Measurements from ENCODE around the gene NRK. TPM values are rescaled to one million over a fixed set of nuclear protein-coding genes. Genes with fewer than 3 reads are reported as not detected.

Gene NRK
- total RNA-seq, 2 donors from 2014 or later = 0.52 to 2.0 TPM

DNA sequence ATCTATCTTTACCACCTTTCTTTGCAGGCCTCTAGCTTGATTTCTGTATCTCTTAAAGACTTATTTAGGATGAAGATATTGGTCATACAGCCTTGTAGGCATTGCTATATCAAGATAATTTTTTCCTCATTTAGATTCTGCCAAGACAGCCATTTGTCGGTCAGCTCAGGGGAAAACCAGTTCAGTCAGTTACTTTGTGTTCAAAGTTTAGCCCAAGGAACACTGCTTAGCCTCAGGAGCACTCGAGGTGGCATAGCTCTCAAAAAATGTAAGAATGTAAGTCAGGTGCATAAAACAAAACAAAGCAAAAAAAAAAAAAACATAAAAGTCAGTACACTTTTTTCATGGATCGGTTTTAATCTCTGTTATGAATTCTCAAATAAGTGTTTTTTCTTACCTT, 43.4 kb downstream of the NRK start:
- WGBS, 2 donors = 55 to 68% methylated on average over 3 of the region's 3 CpGs
- DNase-seq (no peak), ATAC-seq (no peak)
- H3K36me3 ChIP-seq (replicated peaks in 1 of 2; ENCODE audit: insufficient read depth in 1 of 2, low read depth in 2 of 2) = no peaks in the 10 kb centered on the region
- TF ChIP-seq, protein P1, sequence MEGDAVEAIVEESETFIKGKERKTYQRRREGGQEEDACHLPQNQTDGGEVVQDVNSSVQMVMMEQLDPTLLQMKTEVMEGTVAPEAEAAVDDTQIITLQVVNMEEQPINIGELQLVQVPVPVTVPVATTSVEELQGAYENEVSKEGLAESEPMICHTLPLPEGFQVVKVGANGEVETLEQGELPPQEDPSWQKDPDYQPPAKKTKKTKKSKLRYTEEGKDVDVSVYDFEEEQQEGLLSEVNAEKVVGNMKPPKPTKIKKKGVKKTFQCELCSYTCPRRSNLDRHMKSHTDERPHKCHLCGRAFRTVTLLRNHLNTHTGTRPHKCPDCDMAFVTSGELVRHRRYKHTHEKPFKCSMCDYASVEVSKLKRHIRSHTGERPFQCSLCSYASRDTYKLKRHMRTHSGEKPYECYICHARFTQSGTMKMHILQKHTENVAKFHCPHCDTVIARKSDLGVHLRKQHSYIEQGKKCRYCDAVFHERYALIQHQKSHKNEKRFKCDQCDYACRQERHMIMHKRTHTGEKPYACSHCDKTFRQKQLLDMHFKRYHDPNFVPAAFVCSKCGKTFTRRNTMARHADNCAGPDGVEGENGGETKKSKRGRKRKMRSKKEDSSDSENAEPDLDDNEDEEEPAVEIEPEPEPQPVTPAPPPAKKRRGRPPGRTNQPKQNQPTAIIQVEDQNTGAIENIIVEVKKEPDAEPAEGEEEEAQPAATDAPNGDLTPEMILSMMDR (IDR thresholded peaks at IDR 0.05) = no peak
- TF ChIP-seq POLR2A (IDR thresholded peaks at IDR 0.05) = no peak
- no peak overlapping the region for H3K27ac ChIP-seq
- H3K4me1 ChIP-seq = no peaks in the 10 kb centered on the region
- no peaks in the 10 kb centered on the region for H3K9me3 ChIP-seq
- H3K4me3 ChIP-seq = no peak overlapping the region
- intact Hi-C loops (cut with DNase I) = no loop called here
- no peaks in the 10 kb centered on the region for H3K27me3 ChIP-seq

DNA sequence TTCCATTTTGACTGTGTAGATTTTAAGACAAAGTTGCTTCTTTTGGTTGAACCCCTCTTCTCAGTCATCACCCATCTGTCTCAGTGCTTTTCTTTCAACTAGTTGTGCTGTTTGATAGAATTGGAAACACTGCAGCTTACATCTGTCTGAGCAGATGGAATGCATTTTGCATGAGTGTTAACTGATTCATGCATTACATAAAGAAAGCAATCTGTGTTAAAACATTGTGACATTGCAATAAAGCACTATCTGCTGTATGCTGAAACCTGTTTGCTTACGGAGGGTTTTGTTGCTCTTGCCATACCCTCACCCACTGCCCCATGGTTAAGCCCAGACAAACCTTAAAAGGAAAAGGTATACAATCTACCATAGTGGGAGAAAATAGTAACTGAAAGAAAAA, 47.4 kb downstream of the NRK start:
- Histone ChIP-seq H3K27me3 (no peaks in the 10 kb centered on the region), H3K36me3 (replicated peaks in 1 of 2; ENCODE audit: insufficient read depth in 1 of 2, low read depth in 2 of 2) (no peaks in the 10 kb centered on the region), H3K4me3 (no peak overlapping the region), H3K27ac (no peak overlapping the region), H3K4me1 (no peaks in the 10 kb centered on the region), H3K9me3 (no peaks in the 10 kb centered on the region)
- DNase-seq = no peak
- intact Hi-C loops (cut with DNase I) = no loop called here
- WGBS, 2 donors = 80 to 88% methylated on average over 1 of the region's 1 CpG
- TF ChIP-seq POLR2A (IDR thresholded peaks at IDR 0.05) = no peak
- TF ChIP-seq, protein P1 (IDR thresholded peaks at IDR 0.05) = no peak
- no peak for ATAC-seq

DNA sequence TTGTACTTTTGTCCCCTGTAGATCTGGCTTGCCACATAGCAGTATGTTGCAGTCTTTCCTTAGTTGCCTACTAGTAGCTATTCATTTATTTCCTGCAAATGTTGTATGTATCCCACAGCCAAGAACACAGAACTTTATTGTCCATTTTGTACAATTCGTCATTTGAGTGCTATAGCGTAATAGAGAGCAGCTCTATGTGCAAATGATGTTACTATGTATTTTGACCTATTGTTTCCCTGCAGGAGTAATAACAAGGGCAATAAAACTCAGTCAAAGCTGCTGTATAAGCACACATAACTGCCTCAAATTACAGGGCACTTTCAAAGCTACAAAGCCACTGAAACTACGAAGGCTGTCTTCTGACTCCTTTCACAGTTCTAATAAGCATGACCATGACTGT, 48.1 kb downstream of the NRK start:
- no peak for DNase-seq
- Histone ChIP-seq H3K27ac (no peak overlapping the region), H3K9me3 (no peaks in the 10 kb centered on the region), H3K36me3 (replicated peaks in 1 of 2; ENCODE audit: insufficient read depth in 1 of 2, low read depth in 2 of 2) (no peaks in the 10 kb centered on the region), H3K27me3 (no peaks in the 10 kb centered on the region), H3K4me1 (no peaks in the 10 kb centered on the region), H3K4me3 (no peak overlapping the region)
- no peak for TF ChIP-seq POLR2A (IDR thresholded peaks at IDR 0.05)
- TF ChIP-seq, protein P1 (IDR thresholded peaks at IDR 0.05) = no peak
- ATAC-seq = no peak
- WGBS, 2 donors = 83 to 88% methylated on average over 3 of the region's 3 CpGs
- intact Hi-C loops (cut with DNase I) = no loop called here

GRCh38 chrX:105872941-105873340, 50.6 kb downstream of the NRK start:
- DNase-seq (no peak), ATAC-seq (no peak)
- no peaks in the 10 kb centered on the region for H3K36me3 ChIP-seq (replicated peaks in 1 of 2; ENCODE audit: insufficient read depth in 1 of 2, low read depth in 2 of 2)
- no peaks in the 10 kb centered on the region for H3K27me3 ChIP-seq
- H3K27ac ChIP-seq = no peak overlapping the region
- TF ChIP-seq, protein P1 (IDR thresholded peaks at IDR 0.05) = no peak
- no peak for TF ChIP-seq POLR2A (IDR thresholded peaks at IDR 0.05)
- no peaks in the 10 kb centered on the region for H3K4me1 ChIP-seq
- intact Hi-C loops (cut with DNase I) = no loop called here
- H3K9me3 ChIP-seq = no peaks in the 10 kb centered on the region
- WGBS, 2 donors = 67 to 68% methylated on average over 7 of the region's 7 CpGs
- no peak overlapping the region for H3K4me3 ChIP-seq

- intact Hi-C loops (cut with DNase I) = no loop called here
- no peaks in the 10 kb centered on the region for H3K36me3 ChIP-seq (replicated peaks in 1 of 2; ENCODE audit: insufficient read depth in 1 of 2, low read depth in 2 of 2)
- no peak for TF ChIP-seq POLR2A (IDR thresholded peaks at IDR 0.05)
- TF ChIP-seq, protein P1 (IDR thresholded peaks at IDR 0.05) = no peak
- DNase-seq (no peak), ATAC-seq (no peak)
- no peak overlapping the region for H3K4me3 ChIP-seq
- WGBS, 2 donors = 63 to 68% methylated on average over 1 of the region's 1 CpG
- H3K27ac ChIP-seq = no peak overlapping the region
- H3K4me1 ChIP-seq = no peaks in the 10 kb centered on the region
- no peaks in the 10 kb centered on the region for H3K27me3 ChIP-seq
- H3K9me3 ChIP-seq = no peaks in the 10 kb centered on the region
These were observed 52.5 kb downstream of the NRK start for GRCh38 chrX:105874790-105875189.
